HG03439 (cell line): ENCODE results near the gene PRDM16.

ENCODE experiments used
- ATAC-seq: cut with Tn5 transposase; IDR thresholded peaks from one replicate; pipeline ENCODE4 v1.9.1; 2021; ENCODE audit warnings: mild to moderate bottlenecking, moderate library complexity; ENCODE audit not compliant: unreplicated experiment

PRDM16 gene

GRCh38 chr1:3313576-3313950, 244.6 kb downstream of the PRDM16 start:
- ATAC-seq = no peak

GRCh38 chr1:3314491-3315381, 245.7 kb downstream of the PRDM16 start:
- ATAC-seq = no peak

- ATAC-seq = no peak
These were observed 246.7 kb downstream of the PRDM16 start for GRCh38 chr1:3315399-3316339.

GRCh38 chr1:3316340-3316943, 247.4 kb downstream of the PRDM16 start:
- ATAC-seq = no peak

- ATAC-seq = no peak
These were observed 248.5 kb downstream of the PRDM16 start for GRCh38 chr1:3317456-3317855.

GRCh38 chr1:3318329-3318728, 249.3 kb downstream of the PRDM16 start:
- ATAC-seq = no peak

GRCh38 chr1:3319874-3320245, 250.9 kb downstream of the PRDM16 start:
- ATAC-seq = no peak

- ATAC-seq = no peak
These were observed 251.5 kb downstream of the PRDM16 start for GRCh38 chr1:3320246-3321152.

GRCh38 chr1:3321559-3322449, 252.8 kb downstream of the PRDM16 start:
- no peak for ATAC-seq

GRCh38 chr1:3322450-3323020, 253.5 kb downstream of the PRDM16 start:
- no peak for ATAC-seq

GRCh38 chr1:3323021-3323795, 254.2 kb downstream of the PRDM16 start:
- no peak for ATAC-seq

- ATAC-seq = no peak
These were observed 255.0 kb downstream of the PRDM16 start for GRCh38 chr1:3323796-3324703.

- no peak for ATAC-seq
These were observed 255.9 kb downstream of the PRDM16 start for GRCh38 chr1:3324704-3325535.

GRCh38 chr1:3326516-3327388, 257.7 kb downstream of the PRDM16 start:
- ATAC-seq = no peak

- ATAC-seq = no peak
These were observed 258.3 kb downstream of the PRDM16 start for GRCh38 chr1:3327389-3327702.
